Endothelial cell of umbilical vein (primary cell): ENCODE data around the gene EPN3. TPM values are rescaled to one million over a fixed set of nuclear protein-coding genes. Genes with fewer than 3 reads are reported as not detected.

Experiments used
- BruUV-seq: library from RNA; stranded (reverse); fragments of 400-500 nt; replicated peaks from 2 replicates; lab custom pipeline; 2021; lab: Mats Ljungman, UMichigan
- CTCF ChIA-PET: fragments of 300-600, 350-600 bp; sonication (Branson Sonifier 250); formaldehyde crosslinking; loops from one replicate; lab custom pipeline; 2021; ENCODE audit warnings: antibody characterized with exemption, inconsistent platforms; lab: Charles Lee
- POLR2A ChIA-PET: fragments of 300-600, 350-600 bp; sonication (Branson Sonifier 250); formaldehyde crosslinking; loops from one replicate; lab custom pipeline; 2021; ENCODE audit warnings: antibody characterized with exemption, inconsistent platforms; lab: Charles Lee
- DNase-seq: peaks from one replicate; pipeline ENCODE4 v3.0.0-alpha.2; 2011; ENCODE audit warnings: low read depth, low spot score
- FAIRE-seq: peaks from 2 replicates; lab custom pipeline; 2011; peaks lifted over from hg19 to GRCh38; lab: Jason Lieb, UNC
- H2AFZ ChIP-seq: 2 replicates; pipeline ENCODE4 v1.6.0; 2012; ENCODE audit warnings: low read depth, low read length, control low read depth, inconsistent platforms
- H3K27ac ChIP-seq: 2 replicates; pipeline ENCODE4 v1.5.1; 2011; ENCODE audit warnings: low read depth, mild to moderate bottlenecking, control low read depth, low read length, moderate library complexity; ENCODE audit not compliant: insufficient read depth
- H3K27me3 ChIP-seq, 2 experiments: 2 replicates each; pipeline versions ENCODE4 v1.6.0 to v1.6.1; 2011; ENCODE audit warnings: low read length in 2 of 2, mixed read lengths in 1 of 2; ENCODE audit not compliant: control insufficient read depth in 2 of 2, insufficient read depth in 2 of 2
- H3K36me3 ChIP-seq, 2 experiments: 2 replicates in 1 of 2; 3 replicates in 1 of 2; pipeline ENCODE4 v1.5.1; 2011; ENCODE audit warnings: low read length in 2 of 2, mild to moderate bottlenecking in 1 of 2, moderate library complexity in 1 of 2; ENCODE audit not compliant: control insufficient read depth in 2 of 2, insufficient read depth in 2 of 2; ENCODE audit errors: extremely low read depth in 1 of 2
- H3K4me1 ChIP-seq: 3 replicates; pipeline ENCODE4 v1.5.1; 2011; ENCODE audit warnings: mild to moderate bottlenecking, low read length; ENCODE audit not compliant: control insufficient read depth, insufficient read depth; ENCODE audit errors: extremely low read depth
- H3K4me2 ChIP-seq: 2 replicates; pipeline ENCODE4 v1.6.1; 2011; ENCODE audit warnings: low read length, control low read depth, mixed read lengths; ENCODE audit not compliant: insufficient read depth
- H3K4me3 ChIP-seq, 3 experiments: fragments of 200-600 bp in 1 of 3; sonication (generic), shearing (Covaris generic) in 1 of 3; replicated peaks in 1 of 3; 2 replicates each; pipeline ENCODE4 v1.5.1; 2011 to 2016; ENCODE audit warnings: control low read depth in 3 of 3, low read length in 3 of 3, mild to moderate bottlenecking in 2 of 3, inconsistent platforms in 1 of 3, low read depth in 1 of 3, moderate library complexity in 1 of 3; ENCODE audit not compliant: insufficient read depth in 1 of 3
- H3K79me2 ChIP-seq: 2 replicates; pipeline ENCODE4 v1.6.0; 2012; ENCODE audit warnings: low read length, inconsistent platforms; ENCODE audit not compliant: control insufficient read depth, insufficient read depth
- H3K9ac ChIP-seq: replicated peaks from 2 replicates; pipeline ENCODE3; 2011; ENCODE audit warnings: low read length, control low read depth; ENCODE audit not compliant: insufficient read depth; ENCODE audit errors: extremely low read depth
- H3K9me1 ChIP-seq: replicated peaks from 3 replicates; pipeline ENCODE4 v1.6.0; 2011; ENCODE audit warnings: mild to moderate bottlenecking, low read length; ENCODE audit not compliant: control insufficient read depth, insufficient read depth; ENCODE audit errors: extremely low read depth
- H3K9me3 ChIP-seq: replicated peaks from 2 replicates; pipeline ENCODE4 v1.5.1; 2012; ENCODE audit warnings: low read length, inconsistent platforms; ENCODE audit not compliant: control insufficient read depth, insufficient read depth
- H4K20me1 ChIP-seq: replicated peaks from 2 replicates; pipeline ENCODE3; 2011; ENCODE audit warnings: mild to moderate bottlenecking, low read length; ENCODE audit not compliant: control insufficient read depth, insufficient read depth; ENCODE audit errors: extremely low read depth
- CTCF ChIP-seq, 2 donors: IDR thresholded peaks; 1 replicate in 1 of 2; 2 replicates in 1 of 2; pipeline ENCODE4 v1.5.1; 2011; ENCODE audit warnings: low read length in 2 of 2, mild to moderate bottlenecking in 2 of 2, moderate library complexity in 2 of 2, control low read depth in 1 of 2, inconsistent platforms in 1 of 2, low read depth in 1 of 2; ENCODE audit not compliant: insufficient read depth in 1 of 2; ENCODE audit errors: extremely low read depth in 1 of 2
- EZH2 ChIP-seq: IDR thresholded peaks from 2 replicates; pipeline ENCODE4 v1.6.1; 2012; ENCODE audit warnings: borderline replicate concordance, low read depth, mild to moderate bottlenecking, moderate library complexity, low read length, inconsistent platforms; ENCODE audit not compliant: severe bottlenecking
- FOS ChIP-seq: IDR thresholded peaks from 2 replicates; pipeline ENCODE4 v1.6.1; 2011; ENCODE audit warnings: mild to moderate bottlenecking, low read length, moderate library complexity, borderline replicate concordance; ENCODE audit not compliant: insufficient read depth
- GATA2 ChIP-seq: IDR thresholded peaks from 2 replicates; pipeline ENCODE4 v1.7.0; 2011; ENCODE audit warnings: low read depth, mild to moderate bottlenecking, moderate library complexity, mixed read lengths, low read length; ENCODE audit not compliant: insufficient read length, insufficient read depth
- JUN ChIP-seq: IDR thresholded peaks from 2 replicates; pipeline ENCODE4 v1.6.1; 2011; ENCODE audit warnings: borderline replicate concordance, low read depth; ENCODE audit not compliant: insufficient read length, insufficient read depth
- MAX ChIP-seq: IDR thresholded peaks from 2 replicates; pipeline ENCODE4 v1.6.1; 2011; ENCODE audit not compliant: insufficient read depth, insufficient read length
- MYC ChIP-seq: IDR thresholded peaks from one replicate; pipeline ENCODE4 v1.6.1; 2011; ENCODE audit warnings: mild to moderate bottlenecking, low read depth, low read length
- POLR2A ChIP-seq: IDR thresholded peaks from 2 replicates; pipeline ENCODE4 v1.6.1; 2012; ENCODE audit warnings: low read depth, mild to moderate bottlenecking, control low read depth, low read length
- POLR2AphosphoS5 ChIP-seq: IDR thresholded peaks from 2 replicates; pipeline ENCODE4 v1.6.1; 2012; ENCODE audit warnings: low read depth, mild to moderate bottlenecking, control low read depth, low read length, moderate library complexity; ENCODE audit not compliant: insufficient read depth
- dilution Hi-C: fragments of 300-500 bp; cut with MboI; formaldehyde crosslinking; loops from one replicate; pipeline ENCODE4 v1.15.0; 2019; ENCODE audit warnings: low sequenced_read_pairs; ENCODE audit not compliant: extremely low pct_ligation_motif_present
- intact Hi-C: fragments of 100-400 bp; cut with micrococcal nuclease; formaldehyde crosslinking; loops from one replicate; pipeline ENCODE4 v1.10.0; 2022
- polyA plus RNA-seq, 4 experiments: library from polyadenylated mRNA; depleted of rRNA in 3 of 4; stranded (reverse) in 3 of 4; unstranded in 1 of 4; fragments of >200 nt; gene quantifications; 2 replicates each; pipeline versions ENCODE4 v1.2.1 to v1.2.3, GENCODE V29; 2011 to 2012; ENCODE audit warnings: missing spikeins in 1 of 4
- total RNA-seq: library from RNA; stranded (reverse); gene quantifications from 2 replicates; pipeline ENCODE4 v1.2.3, GENCODE V29; 2021

EPN3 gene
- total and polyA plus RNA-seq, 2 donors (not counting 3 experiments of a cell fraction or from before 2014, with no cell fraction given), result not detected

GRCh38 chr17:50499270-50499669, 33.3 kb upstream of the EPN3 start:
- Histone ChIP-seq H3K27me3 (peaks cover 0 to 2% of the 10 kb centered on the region in 2 experiments), H3K36me3 (no peaks in the 10 kb centered on the region), H3K9me3 (no peaks in the 10 kb centered on the region), H3K9me1 (no peaks in the 10 kb centered on the region), H3K4me2 (no peak overlapping the region), H3K27ac (no peak overlapping the region), H3K9ac (no peak overlapping the region), H3K79me2 (no peaks in the 10 kb centered on the region), H4K20me1 (no peaks in the 10 kb centered on the region), H3K4me3 (no peak overlapping the region), H2AFZ (no peak overlapping the region), H3K4me1 (no peaks in the 10 kb centered on the region)
- FAIRE-seq, result no peak
- POLR2A ChIA-PET, result no interaction called here
- no peak for DNase-seq
- BruUV-seq, result no TSS peak
- intact Hi-C loops (no loop called here), dilution Hi-C loops (no loop called here)
- no peak for TF ChIP-seq EZH2
- no peak for TF ChIP-seq POLR2A
- TF ChIP-seq FOS, result no peak
- no peak for TF ChIP-seq JUN
- no peak for TF ChIP-seq MYC
- no peak for TF ChIP-seq POLR2AphosphoS5
- TF ChIP-seq CTCF (IDR thresholded peaks at IDR 0.05; ENCODE audit: extremely low read depth in 1 of 2, insufficient read depth in 1 of 2, low read depth in 1 of 2, low read length in 2 of 2), result no peak
- no peak for TF ChIP-seq MAX
- TF ChIP-seq GATA2, result no peak
- CTCF ChIA-PET, result no interaction called here
